H1 (cell line): Measurements from ENCODE around the gene PTPRH. TPM values are rescaled to one million over a fixed set of nuclear protein-coding genes. Genes with fewer than 3 reads are reported as not detected.

Experiments used
- FOSL1 ChIP-seq: IDR thresholded peaks from 2 replicates; pipeline ENCODE4 v1.6.1; 2011; ENCODE audit warnings: mild to moderate bottlenecking, low read depth, low read length, moderate library complexity; ENCODE audit not compliant: insufficient read depth
- PHF8 ChIP-seq: fragments of 200-600 bp; sonication (generic); conservative IDR thresholded peaks from 2 replicates; pipeline ENCODE4 v1.7.1; 2012; ENCODE audit warnings: low read depth, mild to moderate bottlenecking, inconsistent platforms, low read length, moderate library complexity
- TCF12 ChIP-seq: IDR thresholded peaks from 2 replicates; pipeline ENCODE4 v1.6.1; 2011; ENCODE audit warnings: low read depth, mild to moderate bottlenecking, low read length
- polyA plus RNA-seq, 7 experiments: library from polyadenylated mRNA; depleted of rRNA in 3 of 7; stranded (reverse) in 5 of 7; unstranded in 2 of 7; fragments of >200 nt in 5 of 7; fragments of 200-250 nt in 2 of 7; gene quantifications; 1 replicate in 5 of 7; 2 replicates in 1 of 7; 4 replicates in 1 of 7; pipeline versions ENCODE4 v1.2.1 to v1.2.3, GENCODE V29; 2011 to 2013; ENCODE audit warnings: missing spikeins in 2 of 7, mixed read lengths in 2 of 7
- total RNA-seq: library from RNA; stranded (reverse); fragmentation: NEBNext Ultra II Directional; extraction: Animal tissue kit (Norgen Biotek cat#: 25700); gene quantifications from 2 replicates; pipeline ENCODE4 v1.2.1, GENCODE V29; 2021

PTPRH gene
- total and polyA plus RNA-seq, 2 of the 8 experiments (the other 6 are each of a cell fraction or from before 2014, with no cell fraction given) = 0.30 to 0.39 TPM

- TF ChIP-seq FOSL1 = no peak
- no peak for TF ChIP-seq TCF12
- TF ChIP-seq PHF8 = no peak
- TF ChIP-seq, all 59 proteins: peak for 0
Observed at GRCh38 chr19:55158423-55158822, 50.9 kb downstream of the PTPRH start (continued).
